Activated T-helper 1 cell treated with anti-CD3 and anti-CD28 coated beads, Interleukin-12 subunit alpha, Interleukin-12 subunit beta, Interleukin-2, Interleukin-4 antibody, amounts not matched to agents 30 ng/mL and 10 ng/mL and 1 ng/mL, durations not matched to agents 14 hours and 24 hours and 36 hours (primary cell): ENCODE measurements around the gene ZNF730. TPM values are rescaled to one million over a fixed set of nuclear protein-coding genes. Genes with fewer than 3 reads are reported as not detected.
A peak's percentile ranks its signal among the peaks of the same experiment; 100 is the strongest.
"Not testable (repeated sequence)": the region's sequence is repeated elsewhere in the genome, so short reads cannot be mapped to it uniquely, and the experiment has no call there.

Experiments used
- DNase-seq: peaks from one replicate; pipeline ENCODE4 v3.0.0; 2021; ENCODE audit warnings: low spot score
- H3K27ac Mint-ChIP-seq: one replicate; pipeline ENCODE4 v1.8.0; 2021; ENCODE audit warnings: mild to moderate bottlenecking, mixed read lengths
- H3K27me3 Mint-ChIP-seq: one replicate; pipeline ENCODE4 v1.8.0; 2022; ENCODE audit warnings: mild to moderate bottlenecking, moderate library complexity, mixed read lengths; ENCODE audit not compliant: insufficient read depth
- H3K36me3 Mint-ChIP-seq: one replicate; pipeline ENCODE4 v1.8.0; 2021; ENCODE audit warnings: low read depth, mixed read lengths
- H3K4me1 Mint-ChIP-seq: one replicate; pipeline ENCODE4 v1.8.0; 2021; ENCODE audit warnings: low read depth, mixed read lengths
- H3K4me3 Mint-ChIP-seq: one replicate; pipeline ENCODE4 v1.8.0; 2021; ENCODE audit warnings: mild to moderate bottlenecking, moderate library complexity, mixed read lengths
- H3K9me3 Mint-ChIP-seq: one replicate; pipeline ENCODE4 v1.8.0; 2021; ENCODE audit warnings: mixed read lengths
- intact Hi-C: fragments of 100-400 bp; cut with micrococcal nuclease; formaldehyde crosslinking; loops from one replicate; pipeline ENCODE4 v1.15.1; 2024
- total RNA-seq: library from RNA; stranded (reverse); gene quantifications from 2 replicates; pipeline ENCODE4 v1.2.3, GENCODE V29; 2022

ZNF730 gene
- 0.21 and 0.32 TPM in 2 replicates for total RNA-seq

DNA sequence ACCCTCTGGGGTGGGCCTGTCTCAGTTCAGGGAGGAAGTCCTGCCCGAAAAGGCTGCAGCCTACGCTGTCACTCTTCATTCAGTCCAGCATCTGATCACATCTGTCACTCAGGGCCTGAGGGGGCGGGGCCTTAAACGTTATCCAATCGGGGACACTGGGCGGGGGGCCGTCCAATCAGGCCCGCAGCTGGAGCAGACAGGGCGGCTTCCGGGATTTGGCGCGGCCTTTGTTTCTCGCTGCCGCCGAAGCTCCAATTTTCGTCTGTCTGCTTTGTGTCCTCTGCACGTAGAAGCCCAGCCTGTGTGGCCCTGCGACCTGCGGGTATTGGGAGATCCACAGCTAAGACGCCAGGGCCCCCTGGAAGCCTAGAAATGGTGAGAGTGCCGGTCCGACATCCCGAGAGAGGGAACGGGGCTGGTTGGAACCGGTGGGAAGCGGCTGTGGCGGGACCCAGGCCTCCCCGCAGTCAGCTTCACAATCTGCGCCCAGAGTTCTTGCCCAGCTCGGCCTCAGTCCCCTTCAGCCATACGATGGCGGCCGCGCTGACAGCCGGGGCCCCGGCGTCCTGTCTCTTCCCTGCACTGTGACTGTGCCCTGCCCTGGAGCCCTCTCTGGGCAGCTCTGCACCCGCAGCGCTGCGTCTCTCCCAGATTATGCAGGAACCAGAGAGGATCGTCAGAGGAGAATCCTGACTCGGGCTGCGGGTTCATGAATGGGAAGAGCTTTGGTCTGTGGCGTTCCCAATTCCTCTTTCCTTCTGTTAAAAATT is at the start of gene ZNF730:
Gene ZNF730 (plus strand): TSS at position 224 of the 770 bp plus-strand sequence. CDS start 149 bp downstream, at position 373.
- H3K27ac Mint-ChIP-seq = no peak within 1 kb of the TSS
- intact Hi-C loops = no loop called here
- peak; percentile 2 for DNase-seq
- H3K27me3 Mint-ChIP-seq = peaks cover 1% of the 10 kb centered on the region
- no peaks in the 10 kb centered on the region for H3K4me1 Mint-ChIP-seq
- H3K36me3 Mint-ChIP-seq = no peaks in the 10 kb centered on the region
- H3K4me3 Mint-ChIP-seq = peak within 1 kb of the TSS; percentile 53
- peaks cover 40% of the 10 kb centered on the region for H3K9me3 Mint-ChIP-seq

DNA sequence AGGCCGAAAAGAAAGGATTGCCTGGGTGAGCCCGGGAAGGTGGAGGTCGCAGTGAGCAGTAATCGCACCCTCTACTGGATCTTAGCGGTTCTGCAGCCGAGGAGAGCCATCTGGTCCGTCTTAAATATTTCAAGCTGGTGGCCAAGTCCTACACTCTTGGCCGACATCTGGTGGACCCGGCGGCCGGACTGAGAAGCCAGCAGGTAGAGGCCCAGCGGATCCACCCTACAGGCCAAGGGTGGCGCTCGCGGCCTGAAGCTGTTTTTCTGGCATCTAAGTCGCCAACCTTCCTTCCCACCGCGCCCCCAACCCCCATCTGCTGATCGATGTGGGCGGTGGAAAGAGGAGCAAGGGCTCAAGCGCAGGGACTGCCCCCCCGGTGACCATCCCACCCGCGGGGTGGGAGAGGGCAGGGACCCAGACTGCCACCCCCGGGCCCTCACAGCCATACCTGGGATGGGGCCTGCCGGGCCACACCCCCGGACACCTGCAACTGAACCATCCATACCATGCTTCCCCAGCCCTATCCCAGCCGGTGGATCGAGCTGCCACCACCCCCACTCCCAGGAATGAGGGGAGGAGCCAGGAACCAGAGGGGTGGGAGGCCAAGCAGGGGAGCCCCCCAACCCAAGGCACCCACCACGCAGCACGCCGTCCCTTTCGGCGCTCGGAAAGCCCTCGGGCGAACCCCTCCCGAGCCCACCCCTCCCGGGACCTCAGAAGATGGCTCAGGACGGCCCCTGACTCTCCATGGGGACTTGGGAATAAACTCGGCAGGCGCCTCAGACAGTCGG is 46.3 kb upstream of the ZNF730 start:
- peaks cover 2% of the 10 kb centered on the region for H3K27me3 Mint-ChIP-seq
- H3K4me3 Mint-ChIP-seq = no peak overlapping the region
- H3K36me3 Mint-ChIP-seq = no peaks in the 10 kb centered on the region
- H3K9me3 Mint-ChIP-seq = peaks cover 67% of the 10 kb centered on the region
- H3K4me1 Mint-ChIP-seq = no peaks in the 10 kb centered on the region
- no peak for DNase-seq
- H3K27ac Mint-ChIP-seq = no peak overlapping the region
- intact Hi-C loops = no loop called here

GRCh38 chr19:23071147-23071511 is 45.7 kb upstream of the ZNF730 start:
- Mint-ChIP-seq H3K27ac (no peak overlapping the region), H3K27me3 (peaks cover 2% of the 10 kb centered on the region), H3K4me1 (no peaks in the 10 kb centered on the region), H3K4me3 (no peak overlapping the region), H3K36me3 (no peaks in the 10 kb centered on the region), H3K9me3 (peaks cover 64% of the 10 kb centered on the region)
- intact Hi-C loops = no loop called here
- DNase-seq = no peak

DNA sequence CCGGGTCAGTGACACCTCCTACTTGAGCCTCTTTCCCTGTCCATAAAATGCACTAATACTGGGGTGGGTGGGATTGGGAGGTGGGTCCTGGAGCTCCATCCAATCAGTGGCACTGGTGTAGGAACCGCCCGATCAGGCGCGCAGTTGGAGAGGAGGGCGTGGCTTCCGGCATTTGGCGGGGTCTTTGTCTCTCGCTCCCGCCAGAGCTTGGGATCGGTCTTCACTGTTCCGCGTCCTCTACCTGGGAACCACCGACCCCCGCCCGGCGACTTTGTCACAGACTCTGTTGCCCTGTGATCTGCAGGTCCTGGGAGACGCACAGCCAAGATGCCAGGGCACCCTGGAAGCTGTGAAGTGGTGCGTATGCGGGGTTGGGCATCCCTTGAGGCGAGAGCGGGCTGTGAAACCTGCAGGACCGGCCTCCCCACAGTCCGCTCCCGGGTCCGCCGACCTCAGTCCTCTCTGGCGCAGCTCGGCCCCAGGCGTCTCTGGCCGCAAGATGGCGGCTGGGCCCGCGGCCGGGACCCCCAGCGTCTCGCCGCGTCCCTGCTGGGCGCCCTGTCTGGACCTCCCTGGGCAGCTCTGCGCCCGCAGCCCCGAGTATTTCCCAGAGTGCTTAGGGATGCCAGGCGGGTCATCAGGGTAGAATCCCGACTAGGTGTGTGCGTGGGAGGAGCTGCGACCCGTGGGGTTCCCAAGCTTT is 41.6 kb upstream of the ZNF730 start:
- H3K36me3 Mint-ChIP-seq = no peaks in the 10 kb centered on the region
- no peaks in the 10 kb centered on the region for H3K4me1 Mint-ChIP-seq
- no peak overlapping the region for H3K27ac Mint-ChIP-seq
- intact Hi-C loops = no loop called here
- H3K4me3 Mint-ChIP-seq = peak overlapping the region; percentile 30
- DNase-seq = no peak
- no peaks in the 10 kb centered on the region for H3K27me3 Mint-ChIP-seq
- peaks cover 51% of the 10 kb centered on the region for H3K9me3 Mint-ChIP-seq

DNA sequence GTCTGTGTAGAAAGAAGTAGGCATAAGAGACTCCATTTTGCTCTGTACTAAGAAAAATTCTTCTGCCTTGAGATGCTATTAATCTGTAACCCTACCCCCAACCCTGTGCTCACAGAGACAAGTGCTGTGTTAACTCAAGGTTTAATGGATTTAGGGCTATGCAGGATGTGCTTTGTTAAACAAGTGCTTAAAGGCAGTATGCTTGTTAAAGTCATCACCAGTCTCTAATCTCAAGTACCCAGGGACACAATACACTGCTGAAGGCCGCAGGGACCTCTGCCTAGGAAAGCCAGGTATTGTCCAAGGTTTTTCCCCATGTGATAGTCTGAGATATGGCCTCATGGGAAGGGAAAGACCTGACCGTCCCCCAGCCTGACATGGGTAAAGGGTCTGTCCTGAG is 39.0 kb upstream of the ZNF730 start:
- H3K9me3 Mint-ChIP-seq = peaks cover 44% of the 10 kb centered on the region
- not testable (repeated sequence) for H3K4me3 Mint-ChIP-seq

GRCh38 chr19:23093832-23094231 is 23.0 kb upstream of the ZNF730 start:
- Mint-ChIP-seq H3K9me3 (peaks cover 65% of the 10 kb centered on the region), H3K36me3 (no peaks in the 10 kb centered on the region), H3K4me1 (no peaks in the 10 kb centered on the region), H3K4me3 (no peak overlapping the region), H3K27ac (no peak overlapping the region), H3K27me3 (no peaks in the 10 kb centered on the region)
- intact Hi-C loops = no loop called here
- no peak for DNase-seq

More for the DNA sequence above, 39.0 kb upstream of the ZNF730 start:
- H3K4me1 Mint-ChIP-seq, DNase-seq, H3K36me3 Mint-ChIP-seq, intact Hi-C loops, H3K27ac Mint-ChIP-seq, H3K27me3 Mint-ChIP-seq: not testable (repeated sequence)

DNA sequence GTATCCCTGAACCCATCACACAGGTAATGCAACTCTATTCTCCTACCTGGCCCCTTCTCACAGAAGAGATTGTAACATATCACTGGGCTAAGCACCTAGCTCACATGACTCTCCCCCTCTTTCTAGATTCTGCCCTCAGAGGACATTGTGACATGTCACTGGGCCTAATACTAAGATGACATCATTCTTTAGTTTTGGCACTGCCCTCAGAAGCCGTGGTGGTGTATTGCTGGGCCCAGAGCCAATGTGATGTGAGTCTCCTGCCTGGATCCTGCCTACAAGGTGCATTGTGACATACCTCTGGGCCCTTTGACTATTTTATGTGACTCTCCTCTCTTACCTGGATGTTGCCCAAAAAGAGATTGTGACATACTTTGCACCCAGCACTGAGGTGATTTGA is 21.4 kb upstream of the ZNF730 start:
- Mint-ChIP-seq H3K9me3 (peaks cover 66% of the 10 kb centered on the region), H3K4me3 (no peak overlapping the region), H3K4me1 (no peaks in the 10 kb centered on the region), H3K27me3 (no peaks in the 10 kb centered on the region), H3K27ac (no peak overlapping the region), H3K36me3 (no peaks in the 10 kb centered on the region)
- no peak for DNase-seq
- intact Hi-C loops = no loop called here

DNA sequence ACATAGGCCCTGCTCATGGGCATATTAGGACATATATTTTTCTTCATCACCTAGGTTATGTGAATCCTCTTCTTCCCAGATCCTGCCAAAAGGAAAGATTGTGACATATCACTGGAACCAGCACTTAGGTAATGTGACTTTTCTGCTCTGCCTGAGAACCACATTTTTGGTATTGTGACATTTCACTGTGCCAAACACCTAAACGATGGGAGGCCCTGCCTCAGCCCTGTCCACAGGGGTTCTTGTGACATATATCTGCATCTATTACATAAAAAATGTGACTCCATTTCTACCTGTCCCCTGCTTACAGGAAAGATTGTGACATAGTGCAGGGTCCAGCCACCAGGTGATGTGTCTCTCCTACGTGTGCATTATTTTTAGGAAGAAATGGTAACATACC is 18.5 kb upstream of the ZNF730 start:
- intact Hi-C loops = no loop called here
- Mint-ChIP-seq H3K36me3 (no peaks in the 10 kb centered on the region), H3K27ac (no peak overlapping the region), H3K4me3 (no peak overlapping the region), H3K9me3 (peaks cover 77% of the 10 kb centered on the region), H3K4me1 (no peaks in the 10 kb centered on the region), H3K27me3 (no peaks in the 10 kb centered on the region)
- DNase-seq = no peak

GRCh38 chr19:23098988-23099387 is 17.8 kb upstream of the ZNF730 start:
- H3K27me3 Mint-ChIP-seq = no peaks in the 10 kb centered on the region
- no peak overlapping the region for H3K4me3 Mint-ChIP-seq
- no peak overlapping the region for H3K27ac Mint-ChIP-seq
- intact Hi-C loops = no loop called here
- no peaks in the 10 kb centered on the region for H3K4me1 Mint-ChIP-seq
- H3K36me3 Mint-ChIP-seq = no peaks in the 10 kb centered on the region
- H3K9me3 Mint-ChIP-seq = peaks cover 77% of the 10 kb centered on the region
- DNase-seq = no peak

- no peak overlapping the region for H3K4me3 Mint-ChIP-seq
- H3K27me3 Mint-ChIP-seq = no peaks in the 10 kb centered on the region
- DNase-seq = no peak
- no peaks in the 10 kb centered on the region for H3K36me3 Mint-ChIP-seq
- no peak overlapping the region for H3K27ac Mint-ChIP-seq
- H3K4me1 Mint-ChIP-seq = no peaks in the 10 kb centered on the region
- intact Hi-C loops = no loop called here
- H3K9me3 Mint-ChIP-seq = peaks cover 77% of the 10 kb centered on the region
Observed at GRCh38 chr19:23099966-23100365, 16.9 kb upstream of the ZNF730 start.

DNA sequence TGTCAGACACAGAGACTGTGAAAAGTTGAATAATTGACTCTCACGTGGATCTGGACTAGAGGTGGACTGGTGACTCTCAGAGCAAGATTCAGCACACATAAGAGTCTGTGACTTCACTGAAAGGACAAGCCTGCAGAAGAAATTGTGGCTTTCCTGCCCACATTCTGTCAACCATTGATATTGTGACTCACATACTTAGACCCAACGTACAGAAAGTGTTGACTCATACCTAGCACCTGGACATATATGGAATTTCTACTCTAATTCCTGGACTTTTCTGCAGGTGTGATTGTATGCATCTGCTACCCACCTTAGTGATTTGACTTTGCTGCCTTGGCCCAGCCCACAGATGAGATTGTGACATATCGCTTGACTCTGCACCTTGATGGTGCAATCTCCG is 15.6 kb upstream of the ZNF730 start:
- Mint-ChIP-seq H3K4me1 (no peaks in the 10 kb centered on the region), H3K27me3 (no peaks in the 10 kb centered on the region), H3K9me3 (peaks cover 71% of the 10 kb centered on the region), H3K36me3 (no peaks in the 10 kb centered on the region), H3K4me3 (no peak overlapping the region), H3K27ac (no peak overlapping the region)
- intact Hi-C loops = no loop called here
- DNase-seq = no peak

DNA sequence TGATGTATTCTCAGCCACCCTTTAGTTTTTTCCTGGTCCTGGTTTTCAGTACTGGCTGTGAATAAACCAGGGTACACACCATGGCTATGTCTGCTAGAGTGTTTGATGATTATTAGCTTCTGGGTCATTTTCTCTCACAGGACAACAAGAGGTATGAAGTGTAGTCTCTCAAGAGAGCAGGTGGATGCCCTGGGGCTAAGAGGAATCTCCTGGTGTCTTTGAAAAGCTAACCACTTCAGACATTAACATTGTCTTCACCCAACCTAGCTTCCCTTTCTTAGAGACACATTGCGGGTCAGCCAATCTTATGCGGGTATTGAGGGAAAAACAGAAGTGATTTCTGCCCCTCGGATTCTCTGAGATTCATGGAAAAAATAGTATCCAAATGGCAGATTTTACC is 1.6 kb downstream of the ZNF730 start:
- H3K4me1 Mint-ChIP-seq = no peaks in the 10 kb centered on the region
- H3K27ac Mint-ChIP-seq = no peak overlapping the region
- peaks cover 1% of the 10 kb centered on the region for H3K27me3 Mint-ChIP-seq
- no peak overlapping the region for H3K4me3 Mint-ChIP-seq
- peaks cover 32% of the 10 kb centered on the region for H3K9me3 Mint-ChIP-seq
- intact Hi-C loops = no loop called here
- DNase-seq = no peak
- no peaks in the 10 kb centered on the region for H3K36me3 Mint-ChIP-seq

- H3K36me3 Mint-ChIP-seq, H3K27me3 Mint-ChIP-seq, intact Hi-C loops, DNase-seq, H3K4me1 Mint-ChIP-seq, H3K27ac Mint-ChIP-seq, H3K4me3 Mint-ChIP-seq: not testable (repeated sequence)
- peaks cover 15% of the 10 kb centered on the region for H3K9me3 Mint-ChIP-seq
Observed at GRCh38 chr19:23134211-23134610, 17.4 kb downstream of the ZNF730 start.
